Transverse colon (tissue), 4 donors: ENCODE measurements around the gene LETM1.

Source experiments
- CTCF ChIP-seq, 5 experiments: fragments of 200-600 bp in 3 of 5; fragments of 450-650 bp in 2 of 5; sonication (generic) in 3 of 5; IDR thresholded peaks; 1 replicate in 2 of 5; 2 replicates in 3 of 5; pipeline ENCODE4 v1.5.1; 2016 to 2017; ENCODE audit warnings: antibody characterized with exemption in 5 of 5, inconsistent platforms in 3 of 5, mild to moderate bottlenecking in 2 of 5, moderate library complexity in 1 of 5
- EP300 ChIP-seq: sonication (generic); formaldehyde crosslinking; IDR thresholded peaks from one replicate; pipeline ENCODE4 v1.6.1; 2017; ENCODE audit warnings: antibody characterized with exemption, low read depth
- POLR2AphosphoS5 ChIP-seq, 3 donors: sonication (generic); formaldehyde crosslinking; IDR thresholded peaks; one replicate each; pipeline ENCODE4 v1.6.1; 2016; ENCODE audit warnings: antibody characterized with exemption in 3 of 3

- TF ChIP-seq POLR2AphosphoS5 (IDR thresholded peaks at IDR 0.05): no peak
- TF ChIP-seq CTCF (IDR thresholded peaks at IDR 0.05): no peak
- no peak for TF ChIP-seq EP300
Observed at GRCh38 chr4:1819816-1820215, 36.1 kb downstream of the LETM1 start.
